GM19372 (cell line): ENCODE measurements around the gene NR1I2.

Experiments
- ATAC-seq: cut with Tn5 transposase; IDR thresholded peaks from one replicate; pipeline ENCODE4 v1.9.1; 2021; ENCODE audit warnings: mild to moderate bottlenecking, low read depth, moderate library complexity; ENCODE audit not compliant: unreplicated experiment

Gene NR1I2

DNA sequence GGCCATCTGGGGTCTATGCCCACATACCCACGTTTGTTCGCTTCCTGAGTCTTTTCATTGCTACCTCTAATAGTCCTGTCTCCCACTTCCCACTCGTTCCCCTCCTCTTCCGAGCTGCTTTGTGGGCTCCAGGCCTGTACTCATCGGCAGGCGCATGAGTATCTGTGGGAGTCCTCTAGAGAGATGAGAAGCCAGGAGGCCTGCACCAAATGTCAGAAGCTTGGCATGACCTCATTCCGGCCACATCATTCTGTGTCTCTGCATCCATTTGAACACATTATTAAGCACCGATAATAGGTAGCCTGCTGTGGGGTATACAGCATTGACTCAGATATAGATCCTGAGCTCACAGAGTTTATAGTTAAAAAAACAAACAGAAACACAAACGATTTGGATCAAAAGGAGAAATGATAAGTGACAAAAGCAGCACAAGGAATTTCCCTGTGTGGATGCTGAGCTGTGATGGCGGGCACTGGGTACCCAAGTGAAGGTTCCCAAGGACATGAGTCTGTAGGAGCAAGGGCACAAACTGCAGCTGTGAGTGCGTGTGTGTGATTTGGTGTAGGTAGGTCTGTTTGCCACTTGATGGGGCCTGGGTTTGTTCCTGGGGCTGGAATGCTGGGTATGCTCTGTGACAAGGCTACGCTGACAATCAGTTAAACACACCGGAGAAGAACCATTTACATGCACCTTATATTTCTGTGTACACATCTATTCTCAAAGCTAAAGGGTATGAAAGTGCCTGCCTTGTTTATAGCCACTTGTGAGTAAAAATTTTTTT lies 35.9 kb downstream of the NR1I2 start:
- ATAC-seq = no peak

DNA sequence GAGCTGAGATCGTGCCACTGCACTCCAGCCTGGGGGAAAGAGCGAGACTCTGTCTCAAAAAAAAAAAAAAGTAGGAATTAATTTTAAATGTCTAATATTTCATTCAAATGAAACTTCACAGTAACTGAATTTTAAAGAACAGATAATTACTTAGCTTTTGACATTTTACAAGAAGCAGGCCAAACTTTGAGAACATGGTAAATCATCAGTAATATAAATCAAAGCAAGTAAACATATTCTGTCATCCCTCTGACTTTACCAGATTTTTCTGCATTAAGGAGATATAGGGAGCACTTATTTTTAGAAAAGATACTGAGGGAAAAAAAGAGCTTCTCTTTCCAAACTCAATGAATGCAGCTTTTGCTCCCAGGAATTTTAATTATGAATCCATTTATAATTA lies 37.0 kb downstream of the NR1I2 start:
- ATAC-seq = no peak

DNA sequence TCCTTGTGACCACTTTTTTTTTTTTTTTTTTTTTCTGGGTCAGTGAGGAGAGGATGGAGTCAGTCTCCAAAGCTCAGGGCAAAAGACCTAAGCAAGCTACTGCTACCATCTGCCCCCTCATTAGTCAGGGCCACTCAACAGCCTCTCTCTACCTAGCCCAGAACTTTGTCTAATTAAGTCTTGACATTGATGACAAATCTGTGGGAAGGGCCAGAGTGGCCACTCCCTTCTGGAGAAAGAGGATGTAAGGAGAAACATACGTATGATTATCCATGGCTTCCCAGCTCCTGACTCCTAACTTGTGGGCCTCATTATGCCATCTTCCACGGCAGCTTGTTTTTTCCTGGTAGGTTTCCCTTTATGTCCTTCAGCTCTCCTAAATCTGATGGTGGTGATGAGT lies 37.9 kb downstream of the NR1I2 start:
- ATAC-seq = no peak

DNA sequence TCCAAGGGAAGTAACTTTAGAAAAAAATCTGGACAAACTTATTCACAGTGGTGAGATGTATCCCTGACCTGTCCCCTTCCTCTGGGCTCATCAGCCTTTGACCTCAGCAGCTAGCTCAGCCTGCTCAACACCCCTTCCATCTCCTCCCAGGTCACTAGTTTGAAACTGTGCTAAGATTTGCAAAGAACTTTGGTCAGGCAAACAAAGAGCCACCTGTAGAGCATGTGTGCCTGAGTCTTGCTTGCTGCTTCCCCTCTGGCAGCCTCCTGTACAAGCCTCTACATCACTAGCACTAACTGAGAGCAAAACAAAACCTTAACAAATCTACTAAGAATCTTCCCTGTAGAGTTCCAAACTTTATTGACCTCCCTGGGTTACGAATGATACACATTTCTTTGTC lies 43.9 kb downstream of the NR1I2 start:
- ATAC-seq = no peak

DNA sequence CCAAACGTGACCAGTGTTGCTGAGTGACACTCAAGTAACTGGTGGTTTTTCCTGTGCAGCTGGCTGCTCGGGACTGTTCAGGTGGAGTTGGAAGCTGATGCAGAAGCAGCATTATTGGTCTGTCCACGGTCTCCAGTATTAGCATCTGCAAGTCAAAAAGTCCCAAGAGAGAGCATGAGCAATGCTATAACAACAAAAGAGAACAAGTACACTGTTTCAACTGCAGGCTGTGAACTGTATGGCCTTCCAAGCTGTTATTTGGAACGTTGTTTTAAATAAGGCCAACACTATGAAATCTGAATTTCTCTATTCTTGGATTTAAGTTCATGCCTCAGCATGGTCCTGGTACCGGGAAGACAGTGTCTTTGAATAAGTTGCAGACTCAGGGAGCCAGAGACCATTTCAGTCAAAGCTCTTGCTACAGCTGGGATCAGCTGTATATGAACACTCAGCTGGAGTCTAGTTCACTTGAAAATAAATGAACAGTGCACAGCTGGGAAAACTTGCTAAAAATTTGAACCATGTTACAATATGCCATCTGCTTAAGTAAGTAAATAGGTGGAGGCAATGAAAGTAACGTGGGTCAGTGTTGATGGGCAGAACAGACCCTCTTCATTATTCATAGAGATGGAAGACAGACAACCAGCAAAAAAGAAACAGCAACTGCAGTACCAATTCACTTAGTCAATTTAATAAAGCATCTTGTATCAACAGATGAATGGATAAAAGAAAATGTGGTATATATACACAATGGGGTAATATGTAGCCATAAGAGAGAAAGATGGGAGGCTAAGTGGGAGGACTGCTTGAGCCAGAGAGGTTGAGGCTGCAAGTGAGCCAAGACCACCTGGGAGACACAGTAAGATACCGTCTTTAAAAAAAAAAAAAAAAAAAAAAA lies 45.1 kb downstream of the NR1I2 start:
- ATAC-seq = no peak

GRCh38 chr3:119829420-119829819 lies 47.5 kb downstream of the NR1I2 start:
- ATAC-seq = no peak

GRCh38 chr3:119831022-119831421 lies 49.1 kb downstream of the NR1I2 start:
- ATAC-seq = no peak

GRCh38 chr3:119831941-119832371 lies 50.1 kb downstream of the NR1I2 start:
- no peak for ATAC-seq

GRCh38 chr3:119834754-119835370 lies 53.0 kb downstream of the NR1I2 start:
- no peak for ATAC-seq

DNA sequence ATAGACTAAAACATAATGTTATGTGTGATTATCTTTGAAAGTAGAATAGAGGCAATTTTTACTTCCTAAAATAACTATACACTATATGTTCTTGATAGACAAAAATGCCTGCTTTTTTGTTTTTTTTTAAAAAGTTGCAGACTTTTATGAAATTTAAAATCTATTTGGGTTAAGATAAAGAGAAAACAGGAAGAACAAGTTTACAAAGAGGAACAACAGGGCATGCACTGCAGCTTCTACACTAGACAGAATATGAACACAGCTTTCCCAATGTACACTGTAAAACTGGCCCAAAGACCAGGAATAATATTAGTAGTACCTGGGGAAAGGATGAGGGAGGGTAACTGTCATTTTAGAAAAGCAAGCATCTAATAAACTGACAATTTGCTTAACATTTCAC lies 53.7 kb downstream of the NR1I2 start:
- no peak for ATAC-seq

GRCh38 chr3:119841808-119842471 lies 60.0 kb downstream of the NR1I2 start:
- no peak for ATAC-seq

DNA sequence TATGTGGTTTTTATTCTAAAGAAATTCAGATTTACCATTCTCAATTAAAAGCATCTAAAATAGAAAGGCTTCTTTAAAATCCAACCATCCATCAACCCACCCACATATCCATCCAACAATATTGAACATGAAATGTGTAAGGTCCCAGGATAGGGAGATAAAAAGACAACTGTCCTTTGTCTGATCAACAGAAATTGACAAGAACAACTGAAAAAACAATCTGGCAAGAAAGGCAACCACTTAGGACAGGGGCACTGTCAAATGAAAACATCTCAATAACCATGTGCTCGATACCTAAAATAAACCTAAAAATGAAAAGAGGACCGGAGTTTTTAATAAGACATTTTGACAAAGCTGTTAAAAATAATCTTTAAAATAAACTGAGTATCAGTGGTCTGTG lies 67.2 kb downstream of the NR1I2 start:
- no peak for ATAC-seq

DNA sequence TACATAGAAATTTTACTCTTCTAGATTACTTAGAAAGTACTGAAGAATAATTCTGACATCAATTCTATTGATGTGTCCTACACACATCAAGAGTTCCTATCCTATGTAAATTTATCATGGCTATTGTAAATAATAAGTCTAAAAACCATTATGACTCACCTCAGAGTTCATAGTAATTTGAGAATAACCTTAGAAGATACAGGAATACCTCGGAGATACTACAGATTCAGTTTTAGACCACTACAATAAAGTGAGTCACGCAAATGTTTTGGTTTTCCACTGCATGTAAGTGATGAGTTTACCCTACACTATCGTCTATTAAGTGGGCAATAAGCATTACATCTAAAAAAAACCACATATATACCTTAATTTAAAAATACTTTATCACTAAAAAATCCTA lies 74.8 kb downstream of the NR1I2 start:
- no peak for ATAC-seq

DNA sequence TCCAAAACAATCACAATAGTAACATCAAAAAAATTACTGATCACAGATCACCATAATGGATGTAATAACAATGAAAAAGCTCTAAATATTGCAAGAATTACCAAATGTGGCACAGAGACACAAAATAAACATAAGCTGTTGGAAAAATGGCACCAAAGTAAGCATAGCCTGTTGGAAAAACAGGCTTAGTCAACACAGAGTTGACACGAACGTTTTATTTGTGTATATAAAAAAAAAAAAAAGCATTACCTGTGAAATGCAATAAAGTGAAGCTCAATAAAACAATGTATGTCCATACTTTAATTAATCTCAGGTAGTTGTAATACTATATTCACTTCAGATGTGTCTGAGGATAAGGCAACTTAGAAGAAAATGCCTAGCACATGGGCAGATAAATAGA lies 77.1 kb downstream of the NR1I2 start:
- ATAC-seq = no peak

DNA sequence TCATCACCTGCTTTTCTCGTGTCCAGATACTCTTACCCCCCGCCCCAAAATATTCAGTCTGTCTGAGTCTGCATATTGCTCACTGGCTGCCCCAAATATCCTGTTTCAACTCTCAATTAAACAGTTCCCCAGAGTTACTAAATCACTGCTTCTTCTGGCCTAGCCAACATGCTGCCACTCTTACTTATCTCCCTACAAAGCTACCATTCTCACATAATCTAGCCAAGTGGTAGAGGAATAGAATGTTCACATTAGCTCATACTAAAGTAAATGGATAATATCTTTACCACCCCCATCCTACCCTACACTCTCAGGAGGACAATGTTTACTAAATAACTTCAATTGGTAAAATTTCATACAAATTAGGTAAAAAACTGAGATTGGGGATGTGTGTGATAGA lies 77.8 kb downstream of the NR1I2 start:
- ATAC-seq = no peak

- no peak for ATAC-seq
Measured at GRCh38 chr3:119861681-119862080, 79.8 kb downstream of the NR1I2 start.

- ATAC-seq = no peak
Measured at GRCh38 chr3:119862616-119863015, 80.7 kb downstream of the NR1I2 start.

- no peak for ATAC-seq
Measured at GRCh38 chr3:119864476-119864875, 82.6 kb downstream of the NR1I2 start.
